ENCODE results near the gene C2CD4C. TPM values are rescaled to one million over a fixed set of nuclear protein-coding genes. Genes with fewer than 3 reads are reported as not detected.

The C2CD4C gene
- total RNA-seq, 3 donors from 2014 or later (not counting 1 experiment from before 2014, with no cell fraction given) = not detected

- Histone ChIP-seq H3K9me3 (ENCODE audit: control insufficient read depth, insufficient read depth, low read length) (no peaks in the 10 kb centered on the region), H3K27me3 (ENCODE audit: control insufficient read depth, insufficient read depth, low read length) (peaks cover 20% of the 10 kb centered on the region), H3K4me1 (ENCODE audit: control insufficient read depth, insufficient read depth, low read length) (peaks cover 14% of the 10 kb centered on the region), H3K36me3 (ENCODE audit: control insufficient read depth, insufficient read depth, low read length) (no peaks in the 10 kb centered on the region), H3K4me3 (ENCODE audit: low read length) (no peak overlapping the region), H3K27ac (ENCODE audit: low read length) (no peak overlapping the region)
- peaks cover 8 to 11% of the 10 kb centered on the region in 2 donors for H3K27me3 Mint-ChIP-seq (ENCODE audit: low read depth in 2 of 2)
- TF ChIP-seq, protein P1, sequence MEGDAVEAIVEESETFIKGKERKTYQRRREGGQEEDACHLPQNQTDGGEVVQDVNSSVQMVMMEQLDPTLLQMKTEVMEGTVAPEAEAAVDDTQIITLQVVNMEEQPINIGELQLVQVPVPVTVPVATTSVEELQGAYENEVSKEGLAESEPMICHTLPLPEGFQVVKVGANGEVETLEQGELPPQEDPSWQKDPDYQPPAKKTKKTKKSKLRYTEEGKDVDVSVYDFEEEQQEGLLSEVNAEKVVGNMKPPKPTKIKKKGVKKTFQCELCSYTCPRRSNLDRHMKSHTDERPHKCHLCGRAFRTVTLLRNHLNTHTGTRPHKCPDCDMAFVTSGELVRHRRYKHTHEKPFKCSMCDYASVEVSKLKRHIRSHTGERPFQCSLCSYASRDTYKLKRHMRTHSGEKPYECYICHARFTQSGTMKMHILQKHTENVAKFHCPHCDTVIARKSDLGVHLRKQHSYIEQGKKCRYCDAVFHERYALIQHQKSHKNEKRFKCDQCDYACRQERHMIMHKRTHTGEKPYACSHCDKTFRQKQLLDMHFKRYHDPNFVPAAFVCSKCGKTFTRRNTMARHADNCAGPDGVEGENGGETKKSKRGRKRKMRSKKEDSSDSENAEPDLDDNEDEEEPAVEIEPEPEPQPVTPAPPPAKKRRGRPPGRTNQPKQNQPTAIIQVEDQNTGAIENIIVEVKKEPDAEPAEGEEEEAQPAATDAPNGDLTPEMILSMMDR (IDR thresholded peaks at IDR 0.05) = no peak
- intact Hi-C loops (cut with micrococcal nuclease) = no loop called here
- no peak for ATAC-seq
- H3K4me1 Mint-ChIP-seq = peaks cover 5 to 7% of the 10 kb centered on the region in 2 donors
- WGBS (ENCODE audit: insufficient coverage) = 45% methylated on average over 29 of the region's 29 CpGs
- H3K36me3 Mint-ChIP-seq = no peaks in the 10 kb centered on the region
- no peak for DNase-seq
- no peak overlapping the region for H3K27ac Mint-ChIP-seq
- H3K9me3 Mint-ChIP-seq = no peaks in the 10 kb centered on the region
- no peak overlapping the region for H3K4me3 Mint-ChIP-seq
Observed at GRCh38 chr19:405121-405965, 3.6 kb downstream of the C2CD4C start.

- peaks cover 0 to 5% of the 10 kb centered on the region in 2 donors for H3K27me3 Mint-ChIP-seq (ENCODE audit: low read depth in 2 of 2)
- H3K27ac Mint-ChIP-seq = no peak overlapping the region
- no peaks in the 10 kb centered on the region for H3K4me1 Mint-ChIP-seq
- Histone ChIP-seq H3K4me3 (ENCODE audit: low read length) (no peak overlapping the region), H3K4me1 (ENCODE audit: control insufficient read depth, insufficient read depth, low read length) (peaks cover 4% of the 10 kb centered on the region), H3K36me3 (ENCODE audit: control insufficient read depth, insufficient read depth, low read length) (no peaks in the 10 kb centered on the region), H3K9me3 (ENCODE audit: control insufficient read depth, insufficient read depth, low read length) (no peaks in the 10 kb centered on the region), H3K27me3 (ENCODE audit: control insufficient read depth, insufficient read depth, low read length) (peaks cover 8% of the 10 kb centered on the region), H3K27ac (ENCODE audit: low read length) (no peak overlapping the region)
- H3K9me3 Mint-ChIP-seq = no peaks in the 10 kb centered on the region
- TF ChIP-seq, protein P1 (IDR thresholded peaks at IDR 0.05) = no peak
- no peak overlapping the region for H3K4me3 Mint-ChIP-seq
- 87% methylated on average over 35 of the region's 38 CpGs for WGBS (ENCODE audit: insufficient coverage)
- no peaks in the 10 kb centered on the region for H3K36me3 Mint-ChIP-seq
- ATAC-seq = no peak
- no peak for DNase-seq
- intact Hi-C loops (cut with micrococcal nuclease) = no loop called here
Observed at GRCh38 chr19:403221-404027, 5.5 kb downstream of the C2CD4C start.

DNA sequence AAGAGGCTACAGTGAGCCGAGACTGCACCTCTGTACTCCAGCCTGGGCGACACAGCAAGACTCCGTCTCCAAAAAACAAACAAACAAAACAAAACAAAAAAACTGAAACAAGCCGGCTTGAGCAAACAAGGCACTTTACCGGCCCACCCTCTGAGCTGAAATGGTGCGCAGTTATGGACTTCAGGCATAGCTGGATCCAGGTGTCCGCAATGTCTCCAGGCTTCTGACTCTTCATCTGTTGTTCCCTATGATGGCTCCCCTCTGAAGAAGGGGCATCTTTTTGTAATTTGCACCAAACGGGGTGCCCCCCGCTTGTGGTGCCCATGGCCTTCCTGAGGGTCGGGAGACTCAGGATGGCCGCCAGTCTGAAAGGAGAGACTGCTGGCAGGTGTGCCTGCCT, 6.2 kb downstream of the C2CD4C start:
- H3K4me1 Mint-ChIP-seq = no peaks in the 10 kb centered on the region
- H3K36me3 Mint-ChIP-seq = no peaks in the 10 kb centered on the region
- H3K9me3 Mint-ChIP-seq = no peaks in the 10 kb centered on the region
- WGBS (ENCODE audit: insufficient coverage) = 86% methylated on average over 11 of the region's 11 CpGs
- Histone ChIP-seq H3K36me3 (ENCODE audit: control insufficient read depth, insufficient read depth, low read length) (no peaks in the 10 kb centered on the region), H3K9me3 (ENCODE audit: control insufficient read depth, insufficient read depth, low read length) (no peaks in the 10 kb centered on the region), H3K27ac (ENCODE audit: low read length) (no peak overlapping the region), H3K27me3 (ENCODE audit: control insufficient read depth, insufficient read depth, low read length) (peaks cover 3% of the 10 kb centered on the region), H3K4me1 (ENCODE audit: control insufficient read depth, insufficient read depth, low read length) (no peaks in the 10 kb centered on the region), H3K4me3 (ENCODE audit: low read length) (no peak overlapping the region)
- peaks cover 0 to 2% of the 10 kb centered on the region in 2 donors for H3K27me3 Mint-ChIP-seq (ENCODE audit: low read depth in 2 of 2)
- intact Hi-C loops (cut with micrococcal nuclease) = no loop called here
- H3K4me3 Mint-ChIP-seq = no peak overlapping the region
- DNase-seq (no peak), ATAC-seq (no peak)
- TF ChIP-seq, protein P1 (IDR thresholded peaks at IDR 0.05) = no peak
- no peak overlapping the region for H3K27ac Mint-ChIP-seq

All from natural killer cell (primary cell).